Hepatocyte (in vitro differentiated cells): Measurements from ENCODE around the gene TSPAN19. TPM values are rescaled to one million over a fixed set of nuclear protein-coding genes. Genes with fewer than 3 reads are reported as not detected.
A peak's percentile ranks its signal among the peaks of the same experiment; 100 is the strongest.

Experiments used
- DNase-seq: peaks from one replicate; pipeline ENCODE4 v3.0.0-alpha.2; 2016; ENCODE audit warnings: low spot score
- H2AFZ ChIP-seq: fragments of 200-600 bp; sonication (generic); 2 replicates; pipeline ENCODE4 v1.6.0; 2016; ENCODE audit warnings: antibody characterized with exemption, mild to moderate bottlenecking
- H3K27ac ChIP-seq: fragments of 200-600 bp; sonication (generic); 2 replicates; pipeline ENCODE4 v1.5.1; 2016; ENCODE audit warnings: mild to moderate bottlenecking
- H3K27me3 ChIP-seq: fragments of 200-600 bp; sonication (generic); 2 replicates; pipeline ENCODE4 v1.6.1; 2016
- H3K36me3 ChIP-seq: fragments of 200-600 bp; sonication (generic); replicated peaks from 2 replicates; pipeline ENCODE4 v1.5.1; 2016; ENCODE audit warnings: low read depth; ENCODE audit not compliant: insufficient read depth
- H3K4me1 ChIP-seq: fragments of 200-600 bp; sonication (generic); 2 replicates; pipeline ENCODE4 v1.5.1; 2016; ENCODE audit warnings: mild to moderate bottlenecking, moderate library complexity; ENCODE audit not compliant: insufficient read depth
- H3K4me2 ChIP-seq: fragments of 200-600 bp; sonication (generic); 2 replicates; pipeline ENCODE4 v1.6.0; 2016
- H3K4me3 ChIP-seq: fragments of 200-600 bp; sonication (generic); 2 replicates; pipeline ENCODE4 v1.5.1; 2016; ENCODE audit warnings: mild to moderate bottlenecking
- H3K79me2 ChIP-seq: fragments of 200-600 bp; sonication (generic); 2 replicates; pipeline ENCODE4 v1.6.0; 2017; ENCODE audit warnings: mild to moderate bottlenecking
- H3K9me2 ChIP-seq: fragments of 200-600 bp; sonication (generic); replicated peaks from 2 replicates; pipeline ENCODE4 v1.6.0; 2017; ENCODE audit warnings: mild to moderate bottlenecking; ENCODE audit not compliant: insufficient read depth
- H3K9me3 ChIP-seq: fragments of 200-600 bp; sonication (generic); 2 replicates; pipeline ENCODE4 v1.5.1; 2016; ENCODE audit warnings: low read depth, mild to moderate bottlenecking
- H4K20me1 ChIP-seq: fragments of 200-600 bp; sonication (generic); 2 replicates; pipeline ENCODE4 v1.6.0; 2016; ENCODE audit warnings: mild to moderate bottlenecking; ENCODE audit not compliant: insufficient read depth, poor library complexity, severe bottlenecking
- CTCF ChIP-seq: fragments of 200-600 bp; sonication (generic); IDR thresholded peaks from 2 replicates; pipeline ENCODE4 v1.5.1; 2016; ENCODE audit warnings: antibody characterized with exemption, mild to moderate bottlenecking; ENCODE audit not compliant: poor library complexity
- EZH2 ChIP-seq: fragments of 200-600 bp; sonication (generic); IDR thresholded peaks from 2 replicates; pipeline ENCODE4 v1.6.1; 2016; ENCODE audit warnings: antibody characterized with exemption, mild to moderate bottlenecking, borderline replicate concordance
- EZH2phosphoT487 ChIP-seq: fragments of 200-600 bp; sonication (generic); IDR thresholded peaks from one replicate; pipeline ENCODE4 v1.6.1; 2018; ENCODE audit warnings: antibody characterized with exemption, mild to moderate bottlenecking, low read depth, moderate library complexity; ENCODE audit not compliant: unreplicated experiment, severe bottlenecking
- WGBS: methylation state at CpG from one replicate; pipeline ENCODE4 v1.1.6; 2016; ENCODE audit warnings: low lambda C conversion rate; ENCODE audit errors: missing lambda C conversion rate; 5-methylcytosine and 5-hydroxymethylcytosine counted together
- polyA plus RNA-seq: library from polyadenylated mRNA; unstranded; fragments of >200 nt; fragmentation: Nextera tagmentation; extraction: Ambion mirVana; gene quantifications from 2 replicates; pipeline ENCODE4 v1.2.1, GENCODE V29; 2016
- total RNA-seq: library from RNA; depleted of rRNA; stranded (reverse); fragments of >200 nt; gene quantifications from 2 replicates; pipeline ENCODE4 v1.2.3, GENCODE V29; 2014

Gene TSPAN19
- total and polyA plus RNA-seq, 2 experiments from 2014 or later = not detected

- H3K9me3 ChIP-seq = no peaks in the 10 kb centered on the region
- H3K4me3 ChIP-seq = no peak overlapping the region
- H3K4me2 ChIP-seq = no peak overlapping the region
- DNase-seq = no peak
- TF ChIP-seq EZH2 = no peak
- TF ChIP-seq EZH2phosphoT487 = no peak
- no peak for TF ChIP-seq CTCF
- no peaks in the 10 kb centered on the region for H3K4me1 ChIP-seq
- H4K20me1 ChIP-seq = no peaks in the 10 kb centered on the region
- WGBS = 63% methylated on average over 6 of the region's 6 CpGs
- H3K27ac ChIP-seq = no peak overlapping the region
- no peaks in the 10 kb centered on the region for H3K9me2 ChIP-seq
- no peaks in the 10 kb centered on the region for H3K27me3 ChIP-seq
- no peaks in the 10 kb centered on the region for H3K36me3 ChIP-seq
- H3K79me2 ChIP-seq = no peaks in the 10 kb centered on the region
- H2AFZ ChIP-seq = no peak overlapping the region
These were observed 23.5 kb upstream of the TSPAN19 start for GRCh38 chr12:85059594-85059993.

GRCh38 chr12:85058339-85058738, 22.3 kb upstream of the TSPAN19 start:
- no peaks in the 10 kb centered on the region for H3K9me3 ChIP-seq
- no peaks in the 10 kb centered on the region for H3K79me2 ChIP-seq
- H3K27me3 ChIP-seq = no peaks in the 10 kb centered on the region
- no peaks in the 10 kb centered on the region for H3K4me1 ChIP-seq
- H2AFZ ChIP-seq = no peak overlapping the region
- TF ChIP-seq EZH2 = no peak
- no peak for TF ChIP-seq CTCF
- no peak for TF ChIP-seq EZH2phosphoT487
- no peak overlapping the region for H3K4me3 ChIP-seq
- WGBS = 70% methylated on average over 3 of the region's 3 CpGs
- DNase-seq = no peak
- no peaks in the 10 kb centered on the region for H3K36me3 ChIP-seq
- no peaks in the 10 kb centered on the region for H4K20me1 ChIP-seq
- H3K9me2 ChIP-seq = no peaks in the 10 kb centered on the region
- H3K27ac ChIP-seq = no peak overlapping the region
- no peak overlapping the region for H3K4me2 ChIP-seq

- no peak overlapping the region for H3K4me2 ChIP-seq
- no peak overlapping the region for H3K4me3 ChIP-seq
- no peak overlapping the region for H3K27ac ChIP-seq
- no peaks in the 10 kb centered on the region for H3K36me3 ChIP-seq
- H3K79me2 ChIP-seq = no peaks in the 10 kb centered on the region
- H3K9me3 ChIP-seq = no peaks in the 10 kb centered on the region
- WGBS = 60% methylated on average over 2 of the region's 2 CpGs
- no peaks in the 10 kb centered on the region for H3K4me1 ChIP-seq
- no peaks in the 10 kb centered on the region for H3K9me2 ChIP-seq
- H3K27me3 ChIP-seq = no peaks in the 10 kb centered on the region
- peak; percentile 69 for DNase-seq
- no peak overlapping the region for H2AFZ ChIP-seq
- H4K20me1 ChIP-seq = no peaks in the 10 kb centered on the region
- TF ChIP-seq CTCF (peak; percentile 77), EZH2phosphoT487 (no peak)
These were observed 21.4 kb upstream of the TSPAN19 start for GRCh38 chr12:85057370-85057963.

GRCh38 chr12:85043829-85044228, 7.8 kb upstream of the TSPAN19 start:
- H3K27ac ChIP-seq = no peak overlapping the region
- H3K36me3 ChIP-seq = no peaks in the 10 kb centered on the region
- H3K4me2 ChIP-seq = no peak overlapping the region
- TF ChIP-seq EZH2phosphoT487 (no peak), EZH2 (no peak), CTCF (no peak)
- H3K4me1 ChIP-seq = no peaks in the 10 kb centered on the region
- H3K27me3 ChIP-seq = no peaks in the 10 kb centered on the region
- H3K79me2 ChIP-seq = no peaks in the 10 kb centered on the region
- H3K4me3 ChIP-seq = no peak overlapping the region
- H4K20me1 ChIP-seq = no peaks in the 10 kb centered on the region
- no peak for DNase-seq
- H3K9me3 ChIP-seq = no peaks in the 10 kb centered on the region
- H2AFZ ChIP-seq = no peak overlapping the region
- H3K9me2 ChIP-seq = no peaks in the 10 kb centered on the region
